Ectodermal cell (in vitro differentiated cells): ENCODE data around the gene VCL.
"Not testable (repeated sequence)": the region's sequence is repeated elsewhere in the genome, so short reads cannot be mapped to it uniquely, and the experiment has no call there.

ENCODE experiments used
- H3K27ac ChIP-seq: 2 replicates; pipeline ENCODE4 v1.7.0; 2013; ENCODE audit warnings: mild to moderate bottlenecking, low read depth, low read length; ENCODE audit not compliant: insufficient read depth, poor library complexity, severe bottlenecking
- H3K27me3 ChIP-seq: 2 replicates; pipeline ENCODE4 v1.7.0; 2013; ENCODE audit warnings: mild to moderate bottlenecking, low read length; ENCODE audit not compliant: insufficient read depth, control insufficient read depth, poor library complexity, severe bottlenecking
- H3K36me3 ChIP-seq: one replicate; pipeline ENCODE4 v1.7.0; 2013; ENCODE audit warnings: low read length; ENCODE audit not compliant: control insufficient read depth, insufficient read depth
- H3K4me1 ChIP-seq: one replicate; pipeline ENCODE4 v1.7.0; 2013; ENCODE audit warnings: low read length; ENCODE audit not compliant: control insufficient read depth, insufficient read depth
- H3K4me3 ChIP-seq: 2 replicates; pipeline ENCODE4 v1.7.0; 2013; ENCODE audit warnings: low read depth, low read length, control low read depth; ENCODE audit not compliant: insufficient read depth
- H3K9me3 ChIP-seq: 2 replicates; pipeline ENCODE4 v1.7.0; 2013; ENCODE audit warnings: mild to moderate bottlenecking, low read length, moderate library complexity; ENCODE audit not compliant: control insufficient read depth
- WGBS, 2 experiments: methylation state at CpG; one replicate each; pipeline ENCODE4 v1.1.7; 2013; ENCODE audit warnings: missing lambda C conversion rate in 2 of 2; 5-methylcytosine and 5-hydroxymethylcytosine counted together

The VCL gene

GRCh38 chr10:74120911-74121310 lies 123.0 kb downstream of the VCL start:
- H3K27ac ChIP-seq: no peak overlapping the region
- no peak overlapping the region for H3K4me3 ChIP-seq
- H3K36me3 ChIP-seq: peaks cover 58% of the 10 kb centered on the region
- H3K9me3 ChIP-seq: no peaks in the 10 kb centered on the region
- no peaks in the 10 kb centered on the region for H3K4me1 ChIP-seq
- H3K27me3 ChIP-seq: no peaks in the 10 kb centered on the region
- WGBS, 2 experiments: 91 to 93% methylated on average over 1 of the region's 1 CpG

GRCh38 chr10:74121368-74121767 lies 123.5 kb downstream of the VCL start:
- peaks cover 58% of the 10 kb centered on the region for H3K36me3 ChIP-seq
- H3K4me1 ChIP-seq: no peaks in the 10 kb centered on the region
- H3K27me3 ChIP-seq: no peaks in the 10 kb centered on the region
- no peak overlapping the region for H3K27ac ChIP-seq
- no peak overlapping the region for H3K4me3 ChIP-seq
- H3K9me3 ChIP-seq: no peaks in the 10 kb centered on the region
- WGBS, 2 experiments: 94 to 97% methylated on average over 1 of the region's 1 CpG

GRCh38 chr10:74122060-74122459 lies 124.1 kb downstream of the VCL start:
- H3K27me3 ChIP-seq: no peaks in the 10 kb centered on the region
- no peak overlapping the region for H3K4me3 ChIP-seq
- WGBS, 2 experiments: 87 to 90% methylated on average over 2 to 3 of the region's 3 CpGs
- H3K27ac ChIP-seq: no peak overlapping the region
- H3K36me3 ChIP-seq: peaks cover 59% of the 10 kb centered on the region
- no peaks in the 10 kb centered on the region for H3K9me3 ChIP-seq
- H3K4me1 ChIP-seq: no peaks in the 10 kb centered on the region

- WGBS, 2 experiments: 46 to 48% methylated on average over 1 of the region's 1 CpG
- Histone ChIP-seq H3K36me3 (peaks cover 53% of the 10 kb centered on the region), H3K9me3 (no peaks in the 10 kb centered on the region), H3K4me3 (no peak overlapping the region), H3K4me1 (no peaks in the 10 kb centered on the region), H3K27me3 (no peaks in the 10 kb centered on the region), H3K27ac (no peak overlapping the region)
Measured at GRCh38 chr10:74123081-74123480, 125.2 kb downstream of the VCL start.

- WGBS, 2 experiments: 96 to 98% methylated on average over 10 to 11 of the region's 11 CpGs
- no peak overlapping the region for H3K27ac ChIP-seq
- no peaks in the 10 kb centered on the region for H3K27me3 ChIP-seq
- no peaks in the 10 kb centered on the region for H3K9me3 ChIP-seq
- no peak overlapping the region for H3K4me3 ChIP-seq
- peaks cover 32% of the 10 kb centered on the region for H3K36me3 ChIP-seq
- no peaks in the 10 kb centered on the region for H3K4me1 ChIP-seq
Measured at GRCh38 chr10:74133923-74134820, 136.3 kb downstream of the VCL start.

GRCh38 chr10:74135452-74135851 lies 137.5 kb downstream of the VCL start:
- H3K27ac ChIP-seq: no peak overlapping the region
- no peaks in the 10 kb centered on the region for H3K27me3 ChIP-seq
- peaks cover 27% of the 10 kb centered on the region for H3K36me3 ChIP-seq
- WGBS, 2 experiments: 92 to 100% methylated on average over 1 of the region's 3 CpGs
- no peaks in the 10 kb centered on the region for H3K9me3 ChIP-seq
- no peaks in the 10 kb centered on the region for H3K4me1 ChIP-seq
- H3K4me3 ChIP-seq: no peak overlapping the region

- peaks cover 21% of the 10 kb centered on the region for H3K36me3 ChIP-seq
- no peak overlapping the region for H3K4me3 ChIP-seq
- no peaks in the 10 kb centered on the region for H3K4me1 ChIP-seq
- no peak overlapping the region for H3K27ac ChIP-seq
- WGBS, 2 experiments: 92 to 94% methylated on average over 4 to 5 of the region's 5 CpGs
- H3K9me3 ChIP-seq: no peaks in the 10 kb centered on the region
- no peaks in the 10 kb centered on the region for H3K27me3 ChIP-seq
Measured at GRCh38 chr10:74137992-74138391, 140.1 kb downstream of the VCL start.

GRCh38 chr10:74138596-74138995 lies 140.7 kb downstream of the VCL start:
- H3K36me3 ChIP-seq: peaks cover 16% of the 10 kb centered on the region
- H3K9me3 ChIP-seq, H3K4me1 ChIP-seq, H3K27me3 ChIP-seq, H3K27ac ChIP-seq, H3K4me3 ChIP-seq: not testable (repeated sequence)
- WGBS, 2 experiments: 92 to 96% methylated on average over 4 to 5 of the region's 5 CpGs

- H3K4me1 ChIP-seq: no peaks in the 10 kb centered on the region
- peaks cover 12% of the 10 kb centered on the region for H3K36me3 ChIP-seq
- H3K27ac ChIP-seq: no peak overlapping the region
- no peaks in the 10 kb centered on the region for H3K27me3 ChIP-seq
- no peak overlapping the region for H3K4me3 ChIP-seq
- 95 to 96% methylated on average over 18 of the region's 18 CpGs for WGBS, 2 experiments
- H3K9me3 ChIP-seq: no peaks in the 10 kb centered on the region
Measured at GRCh38 chr10:74139981-74140380, 142.1 kb downstream of the VCL start.

- 100% methylated on average over 1 to 2 of the region's 2 CpGs for WGBS, 2 experiments
- Histone ChIP-seq H3K27me3 (no peaks in the 10 kb centered on the region), H3K4me1 (no peaks in the 10 kb centered on the region), H3K27ac (no peak overlapping the region), H3K4me3 (no peak overlapping the region), H3K9me3 (no peaks in the 10 kb centered on the region), H3K36me3 (peaks cover 12% of the 10 kb centered on the region)
Measured at GRCh38 chr10:74140553-74140952, 142.6 kb downstream of the VCL start.
